ENCODE measurements around the gene BAK1. TPM values are rescaled to one million over a fixed set of nuclear protein-coding genes. Genes with fewer than 3 reads are reported as not detected.
"Not testable (repeated sequence)": the region's sequence is repeated elsewhere in the genome, so short reads cannot be mapped to it uniquely, and the experiment has no call there.

The BAK1 gene
- total RNA-seq, 1 donor from 2014 or later = 33.0 TPM

GRCh38 chr6:33609019-33609418 lies 28.9 kb upstream of the BAK1 start:
- no peak for DNase-seq (ENCODE audit: low read depth)

- no peak for DNase-seq (ENCODE audit: low read depth)
These were observed 27.7 kb upstream of the BAK1 start for GRCh38 chr6:33607784-33608161.

- DNase-seq (ENCODE audit: low read depth) = no peak
These were observed 27.2 kb upstream of the BAK1 start for GRCh38 chr6:33607126-33607783.

- no peak for DNase-seq (ENCODE audit: low read depth)
These were observed 26.6 kb upstream of the BAK1 start for GRCh38 chr6:33606642-33607041.

GRCh38 chr6:33604941-33605854 lies 25.1 kb upstream of the BAK1 start:
- DNase-seq (ENCODE audit: low read depth) = no peak

GRCh38 chr6:33602180-33602579 lies 22.1 kb upstream of the BAK1 start:
- no peak for DNase-seq (ENCODE audit: low read depth)

GRCh38 chr6:33600761-33601160 lies 20.7 kb upstream of the BAK1 start:
- DNase-seq (ENCODE audit: low read depth) = no peak

GRCh38 chr6:33599413-33599938 lies 19.4 kb upstream of the BAK1 start:
- DNase-seq (ENCODE audit: low read depth) = peak; percentile 91

GRCh38 chr6:33597551-33598322 lies 17.7 kb upstream of the BAK1 start:
- no peak for DNase-seq (ENCODE audit: low read depth)

- DNase-seq (ENCODE audit: low read depth) = not testable (repeated sequence)
These were observed 16.8 kb upstream of the BAK1 start for GRCh38 chr6:33596894-33597293.

- DNase-seq (ENCODE audit: low read depth) = no peak
These were observed 15.1 kb upstream of the BAK1 start for GRCh38 chr6:33595001-33595846.

- no peak for DNase-seq (ENCODE audit: low read depth)
These were observed 13.3 kb upstream of the BAK1 start for GRCh38 chr6:33593414-33593727.

- DNase-seq (ENCODE audit: low read depth) = peak; percentile 65
These were observed 12.7 kb upstream of the BAK1 start for GRCh38 chr6:33592595-33593413.

GRCh38 chr6:33592280-33592594 lies 12.2 kb upstream of the BAK1 start:
- DNase-seq (ENCODE audit: low read depth) = no peak

GRCh38 chr6:33591424-33592032 lies 11.5 kb upstream of the BAK1 start:
- no peak for DNase-seq (ENCODE audit: low read depth)

GRCh38 chr6:33590531-33591198 lies 10.6 kb upstream of the BAK1 start:
- peak; percentile 68 for DNase-seq (ENCODE audit: low read depth)

GRCh38 chr6:33589731-33590530 lies 9.9 kb upstream of the BAK1 start:
- DNase-seq (ENCODE audit: low read depth) = peak; percentile 97

- DNase-seq (ENCODE audit: low read depth) = no peak
These were observed 9.3 kb upstream of the BAK1 start for GRCh38 chr6:33589392-33589730.

- no peak for DNase-seq (ENCODE audit: low read depth)
These were observed 8.8 kb upstream of the BAK1 start for GRCh38 chr6:33588894-33589293.

Data from renal cortical epithelial cell (primary cell).